NCI-H128 (cell line): ENCODE measurements around the gene CPNE6.
A peak's percentile ranks its signal among the peaks of the same experiment; 100 is the strongest.
"Not testable (repeated sequence)": the region's sequence is repeated elsewhere in the genome, so short reads cannot be mapped to it uniquely, and the experiment has no call there.

Source experiments
- DNase-seq: peaks from one replicate; lab custom pipeline; 2025; ENCODE audit not compliant: unreplicated experiment; lab: John Stamatoyannopoulos, UW

CPNE6 gene

GRCh38 chr14:24102357-24103048 is 31.1 kb downstream of the CPNE6 start:
- no peak for DNase-seq

GRCh38 chr14:24103451-24103850 is 32.1 kb downstream of the CPNE6 start:
- DNase-seq, result no peak

GRCh38 chr14:24105609-24106239 is 34.4 kb downstream of the CPNE6 start:
- not testable (repeated sequence) for DNase-seq

GRCh38 chr14:24106672-24107271 is 35.4 kb downstream of the CPNE6 start:
- no peak for DNase-seq

- DNase-seq, result no peak
Measured at GRCh38 chr14:24108336-24108874, 37.0 kb downstream of the CPNE6 start.

GRCh38 chr14:24110060-24110459 is 38.7 kb downstream of the CPNE6 start:
- no peak for DNase-seq

GRCh38 chr14:24110523-24110922 is 39.2 kb downstream of the CPNE6 start:
- no peak for DNase-seq

GRCh38 chr14:24113379-24113800 is 42.0 kb downstream of the CPNE6 start:
- no peak for DNase-seq

GRCh38 chr14:24113801-24114531 is 42.6 kb downstream of the CPNE6 start:
- DNase-seq, result peak; percentile 59

GRCh38 chr14:24114532-24115421 is 43.4 kb downstream of the CPNE6 start, which contains the start of the genes DCAF11 and NRL:
TSS of gene DCAF11 (plus strand) at chr14:24114777. CDS start at chr14:24115595, 818 bp downstream.
TSS of gene NRL (minus strand) at chr14:24114949. CDS start at chr14:24082848, 32,101 bp downstream.
- peak; percentile 97 for DNase-seq

GRCh38 chr14:24115422-24116127 is 44.2 kb downstream of the CPNE6 start:
- no peak for DNase-seq

GRCh38 chr14:24116128-24116814 is 44.9 kb downstream of the CPNE6 start:
- DNase-seq, result no peak

- no peak for DNase-seq
Measured at GRCh38 chr14:24117179-24117578, 45.8 kb downstream of the CPNE6 start.

GRCh38 chr14:24119691-24120090 is 48.3 kb downstream of the CPNE6 start:
- no peak for DNase-seq

GRCh38 chr14:24121210-24121609 is 49.8 kb downstream of the CPNE6 start:
- DNase-seq, result no peak

- DNase-seq, result no peak
Measured at GRCh38 chr14:24122416-24122815, 51.1 kb downstream of the CPNE6 start.

- DNase-seq, result no peak
Measured at GRCh38 chr14:24122898-24123297, 51.5 kb downstream of the CPNE6 start.

GRCh38 chr14:24123424-24124417 is 52.4 kb downstream of the CPNE6 start:
- no peak for DNase-seq
